ENCODE measurements around the gene CDK18.

Gene CDK18

DNA sequence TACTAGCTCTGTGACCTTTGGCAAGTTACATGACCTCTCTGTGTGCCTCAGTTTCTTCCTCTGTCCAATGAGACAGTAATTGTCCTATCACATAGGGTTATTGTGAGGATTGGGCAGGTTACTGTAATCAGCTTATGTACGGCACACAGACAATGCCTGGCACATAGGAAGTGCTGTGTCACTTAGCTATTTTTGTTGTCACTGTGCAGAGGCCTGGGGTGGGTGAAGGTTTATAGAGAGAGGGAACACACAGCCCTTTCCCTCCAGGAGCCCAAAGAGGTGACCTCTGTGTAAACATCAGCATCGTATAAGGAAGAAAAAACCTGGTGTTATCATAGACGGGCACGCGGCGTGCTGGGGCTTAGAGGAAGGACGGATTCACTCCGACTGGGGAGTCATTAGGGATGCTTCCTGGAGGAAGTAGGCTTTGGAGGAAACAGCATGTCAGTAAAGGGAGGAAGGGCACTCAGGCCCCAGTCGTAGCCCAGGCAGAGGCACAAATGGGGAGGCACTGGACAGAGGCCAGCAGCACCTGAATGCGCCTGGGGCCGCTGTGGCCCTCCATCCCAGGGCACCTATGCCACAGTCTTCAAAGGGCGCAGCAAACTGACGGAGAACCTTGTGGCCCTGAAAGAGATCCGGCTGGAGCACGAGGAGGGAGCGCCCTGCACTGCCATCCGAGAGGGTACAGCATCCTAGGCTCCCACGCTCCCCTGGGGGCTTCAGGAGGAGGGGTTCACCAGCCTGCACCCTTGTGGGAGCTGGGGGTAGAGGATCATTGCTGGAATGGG, 21.2 kb downstream of the CDK18 start:
- DNase-seq, result no peak

DNA sequence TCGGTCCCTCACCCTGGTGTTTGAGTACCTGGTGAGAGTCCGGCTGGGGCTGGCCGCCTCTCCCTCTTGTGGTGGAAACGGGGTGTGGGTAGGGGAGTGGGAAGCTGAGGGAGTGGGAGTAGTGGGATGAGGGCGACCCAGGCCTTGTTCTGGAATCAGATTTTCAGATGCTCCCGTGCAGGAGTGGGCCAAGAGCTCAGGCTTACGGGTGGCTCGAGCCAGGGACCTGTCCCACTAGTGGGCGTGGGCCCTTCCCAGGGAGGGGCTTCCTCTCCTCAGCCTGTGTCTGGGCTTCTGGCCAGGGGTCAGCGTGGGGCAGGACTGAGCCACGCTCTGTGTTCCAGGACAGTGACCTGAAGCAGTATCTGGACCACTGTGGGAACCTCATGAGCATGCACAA, 22.0 kb downstream of the CDK18 start:
- DNase-seq, result no peak

DNA sequence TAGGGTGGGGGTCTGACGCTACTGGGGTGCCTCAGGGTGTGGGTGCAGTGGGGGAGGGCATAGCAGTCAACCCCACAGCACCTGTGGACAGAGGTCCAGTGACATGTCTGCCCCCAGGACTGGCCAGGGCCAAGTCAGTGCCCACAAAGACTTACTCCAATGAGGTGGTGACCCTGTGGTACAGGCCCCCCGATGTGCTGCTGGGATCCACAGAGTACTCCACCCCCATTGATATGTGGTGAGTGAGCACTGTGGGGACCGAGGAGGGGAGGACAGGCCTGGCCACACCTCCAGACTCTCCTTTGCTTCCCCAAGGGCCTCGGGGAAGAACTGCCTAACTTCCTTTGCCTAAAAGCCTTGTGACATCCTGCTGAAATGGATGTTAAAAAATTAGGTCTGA, 23.5 kb downstream of the CDK18 start:
- no peak for DNase-seq

DNA sequence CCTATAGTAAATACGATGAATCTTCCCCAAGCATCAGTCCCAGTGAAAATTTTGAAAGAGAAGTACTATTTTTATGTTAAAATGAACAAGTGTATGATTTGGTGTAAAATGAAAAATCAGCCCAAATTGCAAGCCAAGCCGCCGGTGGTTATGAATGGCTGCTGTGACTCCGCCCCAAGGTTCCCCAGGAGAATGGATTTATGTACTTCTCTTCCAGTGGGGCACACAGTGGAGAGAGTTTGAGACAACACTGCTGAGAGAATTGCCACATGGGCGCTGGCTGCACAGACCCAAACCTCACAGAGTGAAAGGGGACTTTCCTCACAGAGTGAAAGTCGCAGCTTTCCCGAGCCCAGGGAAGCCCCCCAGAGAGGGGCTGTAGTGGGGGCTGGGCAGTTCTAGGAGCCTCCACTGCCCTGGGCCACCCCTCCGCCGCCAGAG, 24.0 kb downstream of the CDK18 start:
- DNase-seq, result no peak

DNA sequence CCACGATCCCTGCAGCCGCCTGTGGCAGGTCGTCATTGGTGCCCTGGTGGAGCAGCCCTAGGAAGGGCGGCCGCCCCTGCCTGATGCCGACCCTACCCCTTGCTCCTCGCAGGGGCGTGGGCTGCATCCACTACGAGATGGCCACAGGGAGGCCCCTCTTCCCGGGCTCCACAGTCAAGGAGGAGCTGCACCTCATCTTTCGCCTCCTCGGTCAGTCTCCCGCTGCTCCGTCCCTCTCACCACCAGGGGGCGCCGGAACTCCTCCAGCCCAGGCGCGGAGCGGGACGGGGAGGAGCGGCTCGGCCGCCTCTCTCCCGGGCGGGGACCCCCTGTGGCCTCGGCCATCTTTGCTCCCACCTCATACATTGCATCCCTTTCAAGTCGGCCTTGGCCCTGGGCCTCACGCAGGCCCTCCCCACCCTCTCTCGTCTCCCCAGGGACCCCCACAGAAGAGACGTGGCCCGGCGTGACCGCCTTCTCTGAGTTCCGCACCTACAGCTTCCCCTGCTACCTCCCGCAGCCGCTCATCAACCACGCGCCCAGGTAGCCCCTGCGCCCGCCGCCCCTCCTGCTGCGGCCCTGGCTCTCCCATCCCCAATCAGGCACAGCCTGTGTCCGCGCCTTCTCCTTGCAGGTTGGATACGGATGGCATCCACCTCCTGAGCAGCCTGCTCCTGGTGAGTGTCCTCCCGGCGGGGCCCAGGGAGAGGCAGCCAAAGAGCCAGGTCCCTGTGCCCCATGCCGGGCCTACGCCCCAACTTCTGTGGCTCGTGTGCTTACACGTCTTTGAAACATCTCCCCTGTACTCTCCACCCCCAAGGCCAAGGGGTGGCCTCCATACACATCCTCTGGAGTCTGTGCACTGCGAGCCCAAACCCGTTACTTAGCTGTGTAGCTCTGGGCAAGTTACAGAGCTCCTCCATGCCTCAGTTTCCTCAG, 24.7 kb downstream of the CDK18 start:
- peak; percentile 90 to 91 for DNase-seq

DNA sequence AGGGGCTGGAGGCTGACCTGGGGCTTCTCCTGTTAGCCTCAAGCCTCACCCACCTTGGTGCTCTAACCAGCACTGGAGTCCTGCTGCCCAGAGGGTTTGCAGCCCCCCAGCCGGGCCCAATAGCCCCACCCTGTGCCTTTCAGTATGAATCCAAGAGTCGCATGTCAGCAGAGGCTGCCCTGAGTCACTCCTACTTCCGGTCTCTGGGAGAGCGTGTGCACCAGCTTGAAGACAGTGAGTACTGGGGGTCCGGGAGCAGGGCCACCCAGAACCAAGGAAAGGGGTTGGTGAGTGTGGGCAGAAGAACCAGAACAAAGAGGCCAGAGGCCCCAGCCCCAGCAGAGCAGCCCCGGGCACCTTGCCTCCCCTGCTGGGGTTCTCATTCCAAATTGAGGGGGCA, 25.6 kb downstream of the CDK18 start:
- no peak for DNase-seq

DNA sequence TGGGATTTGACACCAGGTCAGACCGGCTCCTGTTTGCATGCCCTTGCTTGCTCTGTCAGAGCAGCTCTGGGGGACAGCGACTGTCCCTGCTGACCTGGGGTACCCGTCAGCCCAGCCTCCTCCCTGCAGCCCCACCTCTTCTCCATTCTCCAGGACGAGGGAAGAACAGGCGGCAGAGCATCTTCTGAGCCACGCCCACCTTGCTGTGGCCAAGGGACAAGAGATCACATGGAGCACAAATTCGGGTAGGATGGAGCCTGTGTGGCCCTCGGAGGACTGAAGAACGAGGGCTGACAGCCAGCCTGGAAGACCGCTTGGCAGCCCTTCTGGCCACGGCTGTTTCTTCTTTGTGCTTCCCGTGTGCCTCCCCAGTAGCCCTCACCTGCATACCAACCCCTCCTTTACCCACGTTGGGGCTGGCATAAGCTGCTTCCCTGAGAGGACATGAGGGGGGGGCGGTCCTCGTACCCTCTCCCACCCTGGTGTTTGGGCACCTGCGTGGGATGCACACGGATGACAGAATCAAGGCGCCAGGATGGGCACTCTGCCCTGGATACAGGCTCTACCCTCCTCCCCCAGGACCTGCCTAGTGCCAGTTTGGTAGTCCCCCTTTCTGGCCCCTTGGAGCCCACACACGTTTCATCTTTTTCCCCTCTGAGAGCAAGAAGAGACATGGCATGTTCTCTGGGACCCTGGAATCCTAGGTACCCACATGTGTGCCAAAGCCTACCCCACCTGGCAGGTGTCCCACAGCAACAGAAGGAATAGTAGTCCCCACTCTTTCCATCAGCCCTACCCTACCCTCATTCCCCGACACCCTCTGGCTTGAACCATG, 26.9 kb downstream of the CDK18 start:
- no peak for DNase-seq

DNA sequence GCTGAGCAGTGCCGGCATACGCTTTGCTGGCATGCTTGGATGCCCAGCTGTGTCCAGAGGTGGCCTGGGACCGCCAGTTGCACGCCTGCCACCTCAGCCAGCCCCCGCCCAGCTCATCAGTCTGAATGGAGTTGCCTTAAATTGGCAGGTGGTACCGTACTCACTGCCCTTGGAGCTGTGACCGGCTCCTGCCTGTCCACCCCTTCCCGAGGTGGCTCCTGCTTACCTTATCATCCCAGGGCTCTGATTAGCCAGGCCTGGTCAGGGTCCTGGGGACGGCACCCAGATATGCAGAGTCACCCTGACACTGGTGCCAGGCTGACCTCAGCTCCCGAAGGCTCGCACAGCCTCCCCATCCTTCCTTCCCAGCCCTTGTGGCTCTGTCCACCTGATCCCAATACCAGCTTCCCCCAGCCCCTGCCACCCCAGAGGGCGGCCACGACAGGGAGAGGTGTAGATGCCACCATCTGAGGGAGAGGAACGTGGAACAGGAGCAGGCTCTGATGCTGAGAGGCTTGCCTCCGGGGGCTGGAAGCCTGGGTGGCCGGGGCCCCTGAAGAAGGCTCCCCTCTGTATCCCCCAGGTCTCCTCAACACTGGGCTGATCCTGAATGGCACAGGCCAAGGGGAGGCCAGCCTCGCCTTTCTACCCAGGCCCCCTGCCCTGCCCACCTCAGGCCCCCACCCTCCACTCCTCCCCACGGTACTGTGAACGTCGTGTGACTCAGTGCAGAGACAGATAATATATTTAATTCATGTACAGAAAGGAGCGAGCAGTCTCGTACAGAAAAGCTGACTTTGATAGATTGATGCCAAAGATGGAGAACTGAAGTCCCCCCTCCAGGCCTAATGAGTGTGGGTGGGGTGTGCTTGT, 27.8 kb downstream of the CDK18 start:
- no peak for DNase-seq

DNA sequence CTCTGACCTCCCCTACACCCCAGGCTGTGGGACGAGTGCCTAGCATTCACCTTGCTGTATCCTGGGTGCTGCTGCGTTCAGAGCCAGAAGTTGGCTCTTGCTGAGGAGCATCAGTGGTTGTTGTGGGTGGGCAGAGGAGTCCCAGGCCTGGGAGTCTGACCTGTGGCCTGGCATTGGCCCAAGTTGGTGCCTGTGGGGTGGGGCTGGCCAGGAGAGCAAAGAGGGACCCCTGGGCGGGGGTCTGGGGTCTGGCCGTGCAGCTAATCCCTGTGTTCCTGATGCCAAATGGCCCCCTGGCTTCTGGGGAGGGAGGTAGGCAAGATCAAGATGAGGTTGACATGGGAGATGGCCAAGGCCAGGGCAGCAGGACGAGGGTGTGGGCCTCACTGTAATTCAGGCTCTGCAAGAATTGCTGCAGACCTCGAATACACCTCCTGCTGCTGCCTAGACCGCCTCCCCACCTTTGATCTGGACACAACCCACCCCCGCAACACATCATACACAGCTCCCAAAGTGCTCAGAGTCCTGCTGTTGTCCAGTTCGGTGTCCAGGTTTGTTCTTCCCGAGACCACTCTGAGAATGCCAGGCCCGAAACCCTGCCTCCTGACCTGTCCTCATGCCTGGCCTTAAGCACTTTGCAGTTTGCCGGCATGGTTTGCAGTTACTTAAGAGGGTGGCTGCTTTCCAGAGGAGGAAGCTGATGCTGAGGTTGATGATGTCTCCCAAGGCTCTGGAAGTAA, 28.7 kb downstream of the CDK18 start:
- DNase-seq, result no peak

DNA sequence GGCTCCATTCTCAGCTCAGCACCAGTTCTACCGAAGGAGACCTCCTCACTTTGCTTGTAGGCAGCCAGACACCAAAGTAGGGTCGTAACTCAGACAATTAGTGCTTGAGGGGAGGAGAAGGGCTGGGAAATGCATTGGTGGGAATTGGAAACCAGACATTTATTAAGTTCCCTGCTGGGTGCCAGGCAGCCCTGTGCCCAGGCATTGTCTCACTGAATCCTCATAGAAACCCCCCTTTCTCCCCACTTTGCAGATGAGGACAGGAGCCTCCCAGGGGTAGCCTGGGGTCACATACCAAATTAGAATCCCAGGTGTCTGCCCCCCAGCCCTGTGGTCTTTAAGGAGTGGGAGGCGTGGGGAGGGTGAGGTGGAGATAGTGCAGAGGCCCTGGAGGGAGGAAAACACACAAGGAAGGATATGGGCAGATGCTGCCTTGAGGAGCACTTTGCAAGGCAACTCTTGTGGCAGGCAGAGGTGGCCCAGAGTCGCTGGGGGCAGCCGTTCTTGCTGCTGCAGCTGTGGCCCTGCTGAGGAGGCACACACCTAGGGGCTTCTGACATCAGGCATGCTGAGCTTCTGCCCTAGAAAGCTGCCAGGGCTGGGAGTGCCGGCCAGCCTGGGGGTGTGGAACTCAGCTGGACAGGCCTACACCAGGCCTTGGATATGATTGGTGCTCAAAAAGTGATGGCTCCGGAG, 29.4 kb downstream of the CDK18 start:
- no peak for DNase-seq

DNA sequence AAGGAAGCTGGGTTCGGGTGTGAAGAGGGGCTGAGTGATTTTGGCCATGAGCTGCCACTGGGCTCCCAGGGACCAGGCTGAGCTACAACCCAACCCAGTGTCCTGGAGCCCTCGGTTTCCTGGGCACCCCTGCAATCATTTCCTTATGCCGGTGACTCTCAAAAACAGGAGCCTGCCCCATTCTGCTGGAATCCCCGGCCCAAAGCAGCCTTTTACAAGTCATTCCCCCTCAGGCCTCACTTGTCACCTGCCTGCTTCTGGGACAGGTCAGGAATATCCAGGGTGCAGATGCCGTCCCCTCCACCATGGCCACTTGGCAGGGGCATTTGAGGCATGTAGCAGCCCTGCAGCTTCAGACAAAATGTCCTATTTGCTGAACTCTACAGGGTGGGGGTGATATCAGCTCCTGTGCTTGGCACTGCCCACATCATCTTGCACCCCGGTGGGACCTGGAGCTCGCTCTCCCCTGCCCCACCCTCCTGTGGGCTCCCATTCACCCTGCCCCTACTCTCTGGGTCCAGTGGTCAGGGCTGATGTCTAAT, 30.0 kb downstream of the CDK18 start:
- no peak for DNase-seq

DNA sequence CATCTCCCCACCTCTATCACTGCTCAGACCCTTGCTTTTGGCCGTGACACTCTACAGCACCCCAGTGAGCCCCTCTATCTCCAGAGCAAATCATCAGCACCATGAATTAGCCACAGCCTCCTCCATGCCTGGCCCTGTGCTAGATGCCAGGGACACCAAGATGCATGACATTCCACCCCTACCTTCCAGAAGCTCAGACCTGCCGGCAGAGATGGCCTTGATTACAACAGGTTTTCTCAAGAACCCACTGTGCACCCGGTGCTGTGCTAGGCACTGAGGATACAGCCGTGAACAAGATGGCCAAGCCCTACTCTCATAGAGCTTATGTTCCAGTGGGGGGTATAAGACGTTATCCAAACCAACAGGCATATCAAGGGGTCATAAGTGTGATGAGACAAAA, 30.6 kb downstream of the CDK18 start:
- DNase-seq, result no peak

DNA sequence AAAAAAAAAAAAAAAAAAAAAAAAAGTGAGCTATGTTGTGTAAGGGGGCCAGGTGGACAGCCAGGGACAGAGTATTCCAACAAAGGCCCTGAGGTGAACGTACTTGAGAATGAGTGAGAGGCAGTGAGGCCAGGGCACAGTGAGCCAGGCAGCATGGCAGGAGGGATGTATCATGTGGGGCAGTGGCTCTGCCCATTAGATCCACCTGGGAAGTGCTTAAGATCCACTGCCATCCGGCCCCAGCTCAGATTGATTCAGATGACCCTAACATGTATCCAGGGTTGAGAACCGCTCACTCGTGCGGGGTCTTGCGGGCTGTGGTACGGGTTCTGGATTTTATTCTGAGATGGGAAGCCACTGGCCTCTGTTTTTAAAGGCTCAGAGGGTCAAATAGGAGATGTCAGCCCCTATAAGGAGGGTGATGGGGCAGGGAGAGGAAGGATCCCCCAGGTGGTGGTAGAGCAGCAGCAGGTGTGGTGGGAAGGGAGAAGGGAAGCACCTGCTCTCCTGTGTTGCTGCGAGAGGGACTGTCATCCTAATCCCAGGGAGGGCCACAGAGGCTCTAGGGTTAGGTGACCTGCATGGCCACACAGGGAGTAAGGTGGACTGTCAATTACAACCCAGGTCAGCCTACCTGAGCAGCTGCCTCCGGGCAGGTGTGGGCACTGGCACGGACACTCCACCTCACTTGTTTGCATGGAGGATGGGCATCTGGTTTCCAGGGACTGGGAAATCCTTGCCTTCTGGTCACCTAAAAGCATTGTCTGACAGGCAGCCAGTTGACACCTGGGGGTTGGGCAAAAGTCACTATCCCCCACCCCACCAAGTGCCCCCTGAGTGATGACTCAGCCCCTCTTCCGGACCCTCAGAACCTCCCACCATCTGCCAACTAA, 31.6 kb downstream of the CDK18 start:
- no peak for DNase-seq

DNA sequence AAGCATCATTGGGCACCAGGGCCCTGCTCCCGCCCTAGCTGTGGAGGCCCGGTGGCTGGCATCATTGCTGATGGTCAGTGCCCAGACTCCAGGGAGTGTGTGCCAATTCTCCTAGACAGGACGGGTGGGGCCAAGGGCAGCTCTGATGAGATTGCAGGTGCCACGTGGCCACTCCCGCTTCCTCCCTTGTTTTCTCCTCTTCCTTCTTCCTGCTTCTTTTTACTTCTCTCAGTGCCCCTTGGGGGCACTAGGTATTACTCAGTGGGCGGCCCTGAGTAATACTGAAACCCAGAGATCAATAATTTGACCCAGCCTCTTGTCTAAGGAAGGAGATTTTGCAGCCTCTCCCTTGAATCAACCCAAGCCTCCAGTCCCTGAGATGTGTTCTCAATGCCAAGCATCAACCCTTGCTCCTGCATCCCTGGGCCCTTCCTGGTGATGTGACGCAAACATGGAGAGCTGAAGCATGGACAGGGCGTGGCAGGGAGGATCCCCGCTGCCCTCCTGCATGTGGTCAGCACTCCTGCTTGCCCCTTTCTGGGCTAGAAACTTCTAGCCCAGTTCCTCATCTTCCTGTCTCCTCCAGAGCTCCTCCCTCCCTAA, 32.4 kb downstream of the CDK18 start:
- no peak for DNase-seq

DNA sequence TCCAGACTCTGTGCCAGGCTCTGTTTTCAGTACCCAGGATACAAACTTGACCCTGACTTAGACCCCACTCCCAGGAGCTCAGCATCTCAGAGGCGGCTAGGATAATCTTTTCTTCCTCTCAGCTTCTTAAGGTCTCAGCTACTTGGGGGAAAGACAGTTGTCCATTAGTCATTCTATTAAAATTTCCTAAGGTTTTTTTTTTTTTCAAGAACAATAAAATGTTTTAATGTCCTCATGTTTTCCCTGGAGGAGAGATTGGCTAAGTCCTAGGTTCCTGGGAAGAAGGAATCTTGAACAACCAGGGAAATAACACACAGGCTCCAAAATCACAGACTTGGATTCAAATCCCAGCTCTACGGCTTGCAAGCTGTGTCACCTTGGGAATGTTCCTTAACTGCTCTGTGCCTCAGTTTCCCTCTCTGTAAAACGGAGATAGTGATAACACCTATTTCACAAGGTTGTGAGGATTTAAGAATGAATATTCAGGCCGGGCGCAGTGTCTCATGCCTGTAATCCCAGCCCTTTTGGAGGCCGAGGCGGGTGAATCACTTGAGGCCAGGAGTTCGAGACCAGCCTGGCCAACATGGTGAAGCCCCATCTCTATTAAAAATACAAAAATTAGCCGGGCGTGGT, 33.0 kb downstream of the CDK18 start:
- no peak for DNase-seq

DNA sequence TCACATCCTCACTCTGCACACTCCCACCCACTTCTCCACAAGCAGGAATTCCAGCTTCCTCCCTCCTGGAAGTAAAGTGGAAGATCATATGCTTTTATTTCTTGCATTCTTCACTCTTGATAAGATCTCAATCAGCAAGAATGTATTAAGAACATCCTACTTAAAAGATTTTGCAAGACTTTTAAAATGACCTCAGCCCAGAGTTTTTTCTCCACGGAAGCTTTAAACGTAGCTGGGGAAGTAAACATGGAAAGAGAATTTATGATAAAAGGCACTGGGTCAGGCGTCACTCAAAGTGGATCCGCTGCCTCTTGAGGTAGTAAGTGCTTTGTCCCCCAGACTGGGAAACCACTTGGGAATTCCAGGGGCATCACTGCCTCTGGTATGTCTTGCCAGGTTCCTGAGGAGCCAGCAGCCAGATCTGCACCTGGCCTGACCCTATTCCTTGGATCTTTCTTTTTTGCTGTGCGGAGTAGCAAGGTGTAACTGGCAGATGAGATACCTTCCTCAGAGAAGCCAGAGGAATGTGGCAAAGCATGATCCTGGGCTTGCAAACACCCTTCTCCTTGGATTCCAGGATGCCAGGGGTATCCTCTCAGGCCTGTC, 33.9 kb downstream of the CDK18 start:
- no peak for DNase-seq

DNA sequence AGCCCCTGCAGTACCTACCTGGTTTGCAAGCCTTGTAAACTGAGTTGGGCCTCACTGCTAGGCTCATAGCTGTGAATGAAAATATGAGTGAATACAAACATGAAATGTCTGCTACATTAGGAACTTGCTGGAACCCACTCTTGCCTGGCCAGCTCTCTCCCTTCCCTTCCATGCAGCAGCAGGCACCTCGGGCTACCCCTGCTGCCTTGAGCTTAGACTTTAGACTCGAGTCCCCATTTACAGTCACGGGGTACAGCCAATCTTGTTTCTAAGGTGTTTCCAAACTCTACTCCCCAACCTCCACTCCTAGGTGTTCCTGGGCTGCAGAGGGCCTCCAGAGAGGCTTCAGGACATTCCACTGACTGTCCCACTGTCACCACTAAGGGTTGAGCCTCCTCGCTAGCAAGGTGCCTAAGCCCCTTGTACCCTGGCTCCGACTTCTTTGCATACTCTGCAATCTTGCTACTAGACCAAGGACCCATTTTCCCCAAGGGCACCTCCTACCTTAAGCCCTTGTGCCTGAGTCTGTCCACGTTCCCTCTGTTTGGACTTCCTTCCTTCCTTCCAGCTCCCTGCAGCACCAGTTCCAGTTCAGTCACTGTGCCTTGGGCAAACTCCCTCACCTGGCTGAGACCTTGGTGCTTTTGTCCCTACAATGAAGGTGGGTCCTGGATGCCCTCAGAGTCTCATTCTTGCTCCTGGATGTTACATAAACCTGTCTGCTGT, 36.9 kb downstream of the CDK18 start:
- no peak for DNase-seq

Data from stimulated activated CD4-positive, alpha-beta T cell treated with anti-CD3 and anti-CD28 coated beads, Interleukin-2, amount 100 ng/mL, for 24 hours (primary cell).